NCI-H146 (cell line): Measurements from ENCODE around the gene SETBP1.

Experiments
- DNase-seq: peaks from one replicate; lab custom pipeline; 2025; lab: John Stamatoyannopoulos, UW

The SETBP1 gene

GRCh38 chr18:44841752-44842587, 161.3 kb downstream of the SETBP1 start:
- DNase-seq: no peak

- no peak for DNase-seq
Observed at GRCh38 chr18:44842588-44843412, 162.1 kb downstream of the SETBP1 start.

GRCh38 chr18:44844486-44844885, 163.8 kb downstream of the SETBP1 start:
- no peak for DNase-seq

GRCh38 chr18:44846450-44846849, 165.8 kb downstream of the SETBP1 start:
- no peak for DNase-seq

GRCh38 chr18:44848644-44849335, 168.1 kb downstream of the SETBP1 start:
- DNase-seq: no peak

GRCh38 chr18:44849361-44849760, 168.7 kb downstream of the SETBP1 start:
- DNase-seq: no peak

GRCh38 chr18:44850001-44850400, 169.3 kb downstream of the SETBP1 start:
- DNase-seq: no peak

- DNase-seq: peak; percentile 88
Observed at GRCh38 chr18:44851856-44852621, 171.4 kb downstream of the SETBP1 start.

GRCh38 chr18:44852818-44853217, 172.1 kb downstream of the SETBP1 start:
- peak; percentile 74 for DNase-seq

GRCh38 chr18:44853430-44853829, 172.7 kb downstream of the SETBP1 start:
- DNase-seq: no peak

GRCh38 chr18:44855681-44856080, 175.0 kb downstream of the SETBP1 start:
- DNase-seq: no peak

- DNase-seq: no peak
Observed at GRCh38 chr18:44856157-44856556, 175.5 kb downstream of the SETBP1 start.

- no peak for DNase-seq
Observed at GRCh38 chr18:44857081-44857480, 176.4 kb downstream of the SETBP1 start.

GRCh38 chr18:44857744-44858491, 177.2 kb downstream of the SETBP1 start:
- DNase-seq: no peak

GRCh38 chr18:44859263-44859662, 178.6 kb downstream of the SETBP1 start:
- no peak for DNase-seq

- no peak for DNase-seq
Observed at GRCh38 chr18:44859751-44860439, 179.2 kb downstream of the SETBP1 start.

GRCh38 chr18:44862112-44862511, 181.4 kb downstream of the SETBP1 start:
- DNase-seq: no peak

GRCh38 chr18:44866103-44866502, 185.4 kb downstream of the SETBP1 start:
- no peak for DNase-seq

- DNase-seq: no peak
Observed at GRCh38 chr18:44869533-44869932, 188.8 kb downstream of the SETBP1 start.
